GM18870 (cell line): ENCODE data around the gene MRM2.

Source experiments
- ATAC-seq: cut with Tn5 transposase; IDR thresholded peaks from one replicate; pipeline ENCODE4 v1.9.1; 2021; ENCODE audit warnings: moderate library complexity; ENCODE audit not compliant: unreplicated experiment

Gene MRM2

GRCh38 chr7:2193575-2194305 lies 48.3 kb downstream of the MRM2 start:
- no peak for ATAC-seq

GRCh38 chr7:2192831-2193534 lies 49.0 kb downstream of the MRM2 start:
- no peak for ATAC-seq

DNA sequence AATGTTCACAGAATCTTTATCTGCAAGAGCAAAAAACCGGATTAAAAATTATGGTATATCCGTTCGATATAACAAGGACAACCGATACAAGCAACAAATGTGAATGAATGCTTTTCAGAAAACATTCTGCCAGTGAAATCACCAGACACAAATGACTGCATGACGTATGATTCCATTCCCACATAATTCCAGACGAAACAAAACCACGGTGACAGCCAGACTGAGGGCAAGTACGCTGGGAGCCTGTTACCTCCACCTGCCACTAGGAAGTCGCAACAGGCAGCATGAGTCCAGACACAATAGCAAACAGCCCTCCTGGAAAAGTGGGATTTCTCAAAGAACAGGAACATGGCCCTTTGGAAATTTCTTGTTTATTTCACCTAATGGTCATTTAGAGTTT lies 51.0 kb downstream of the MRM2 start:
- ATAC-seq = no peak

- ATAC-seq = no peak
Measured at GRCh38 chr7:2190531-2190930, 51.5 kb downstream of the MRM2 start.

DNA sequence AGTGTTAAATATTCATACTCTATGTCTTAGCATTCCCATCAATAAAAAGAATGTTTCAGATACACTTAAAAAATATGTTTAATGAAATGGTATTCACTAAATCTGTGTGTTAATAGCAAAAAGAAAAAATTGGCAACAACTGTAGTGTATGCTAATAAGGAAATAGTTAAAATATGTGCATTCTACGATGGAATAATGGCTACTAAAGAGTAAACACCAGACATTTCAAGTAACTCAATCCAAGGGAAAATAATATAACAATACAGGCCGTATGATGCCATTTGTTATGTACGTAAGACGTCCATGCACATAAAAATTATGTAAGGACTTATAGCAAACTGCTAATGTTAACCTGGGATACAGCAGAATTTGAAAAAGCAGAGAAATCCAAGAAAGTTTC lies 55.8 kb downstream of the MRM2 start:
- no peak for ATAC-seq

DNA sequence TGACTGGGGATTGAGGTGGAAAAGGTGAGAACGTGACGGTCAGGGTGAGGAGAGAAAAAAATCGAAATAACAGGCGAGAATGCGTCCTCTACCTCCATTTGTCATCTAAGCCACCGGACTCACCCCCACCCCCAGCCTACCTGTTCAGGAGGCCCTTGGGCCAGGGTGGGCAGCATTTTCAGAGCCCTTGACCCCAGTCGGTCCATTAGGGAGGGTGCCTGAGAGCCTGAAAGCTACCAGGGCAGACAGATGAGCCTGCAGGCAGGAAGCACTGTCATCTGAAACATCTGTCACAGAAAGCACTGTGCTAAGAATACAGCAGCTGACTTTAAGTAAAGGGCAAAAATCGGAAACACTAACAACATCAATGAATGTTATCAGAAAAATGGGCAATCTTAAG lies 56.3 kb downstream of the MRM2 start:
- no peak for ATAC-seq
